HCT116 (cell line): Measurements from ENCODE around the gene SIAE. TPM values are rescaled to one million over a fixed set of nuclear protein-coding genes. Genes with fewer than 3 reads are reported as not detected.

Experiments used
- ATAC-seq: fragments of 200-7000 bp; cut with Tn5 transposase; 2 replicates; pipeline ENCODE4 v1.9.1; 2020; ENCODE audit warnings: mild to moderate bottlenecking, moderate library complexity
- BruUV-seq: library from RNA; stranded (reverse); fragments of 400-500 nt; replicated peaks from 2 replicates; lab custom pipeline; 2021; lab: Mats Ljungman, UMichigan
- CTCF ChIA-PET: fragments of 300-600 bp; sonication (Branson Sonifier 250); formaldehyde crosslinking; loops from one replicate; lab custom pipeline; 2021; ENCODE audit warnings: antibody characterized with exemption; lab: Charles Lee
- POLR2A ChIA-PET: fragments of 300-600, 350-600 bp; sonication (Branson Sonifier 250); formaldehyde crosslinking; loops from one replicate; lab custom pipeline; 2021; ENCODE audit warnings: antibody characterized with exemption; lab: Charles Lee
- RAD21 ChIA-PET, 2 experiments: fragments of 300-600 bp; sonication (Branson Sonifier 250); formaldehyde crosslinking; loops; one replicate each; lab custom pipeline; 2023; ENCODE audit warnings: low total read pairs in 2 of 2; ENCODE audit not compliant: uncharacterized antibody in 2 of 2, unreplicated experiment in 2 of 2, low non-redundant PET in 1 of 2; lab: Charles Lee
- DNase-seq: peaks from one replicate; pipeline ENCODE4 v3.0.0-alpha.2; 2010; ENCODE audit warnings: low read depth, low spot score
- H2AFZ ChIP-seq: fragments of 200-600 bp; shearing (Covaris generic), sonication (generic); 2 replicates; pipeline ENCODE4 v1.6.1; 2017; ENCODE audit warnings: low read depth, mixed run types, mixed read lengths, antibody characterized with exemption, low read length; ENCODE audit not compliant: poor library complexity, severe bottlenecking
- H3K27ac ChIP-seq: 2 replicates; pipeline ENCODE4 v1.5.1; 2012; ENCODE audit warnings: low read depth, low read length
- H3K27me3 ChIP-seq: fragments of 200-600 bp; sonication (generic); 2 replicates; pipeline ENCODE4 v1.6.1; 2016; ENCODE audit warnings: mixed run types, low read length, mixed read lengths; ENCODE audit not compliant: insufficient read depth
- H3K36me3 ChIP-seq, 2 experiments: fragments of 200-500 bp in 1 of 2; fragments of 200-600 bp in 1 of 2; sonication (Bioruptor generic) in 1 of 2; sonication (generic) in 1 of 2; 2 replicates each; pipeline versions ENCODE4 v1.5.1 to v1.6.1; 2014 to 2016; ENCODE audit warnings: low read length in 2 of 2, inconsistent platforms in 1 of 2, mixed read lengths in 1 of 2, mixed run types in 1 of 2; ENCODE audit not compliant: insufficient read depth in 2 of 2, control insufficient read depth in 1 of 2
- H3K4me1 ChIP-seq, 2 experiments: fragments of 200-600 bp in 1 of 2; sonication (generic) in 1 of 2; 2 replicates each; pipeline versions ENCODE4 v1.5.1 to v1.6.1; 2012 to 2017; ENCODE audit warnings: low read length in 2 of 2, inconsistent platforms in 1 of 2, mild to moderate bottlenecking in 1 of 2, mixed read lengths in 1 of 2, mixed run types in 1 of 2, moderate library complexity in 1 of 2; ENCODE audit not compliant: insufficient read depth in 2 of 2, control insufficient read depth in 1 of 2
- H3K4me2 ChIP-seq: fragments of 200-600 bp; sonication (generic); 2 replicates; pipeline ENCODE4 v1.6.1; 2017; ENCODE audit warnings: mixed run types, low read length, mixed read lengths
- H3K4me3 ChIP-seq, 2 experiments: fragments of 200-600 bp in 1 of 2; sonication (generic) in 1 of 2; replicated peaks in 1 of 2; 2 replicates each; pipeline ENCODE4 v1.5.1; 2011 to 2016; ENCODE audit warnings: low read length in 2 of 2, control low read depth in 1 of 2, low read depth in 1 of 2, mild to moderate bottlenecking in 1 of 2, mixed read lengths in 1 of 2, mixed run types in 1 of 2
- H3K79me2 ChIP-seq: fragments of 200-600 bp; sonication (generic); 2 replicates; pipeline ENCODE4 v1.6.1; 2017; ENCODE audit warnings: mild to moderate bottlenecking, mixed run types, low read length, moderate library complexity, mixed read lengths; ENCODE audit not compliant: insufficient read depth
- H3K9ac ChIP-seq: fragments of 200-600 bp; sonication (generic); 2 replicates; pipeline ENCODE4 v1.6.1; 2016; ENCODE audit warnings: low read length, mixed read lengths
- H3K9me2 ChIP-seq: fragments of 200-600 bp; sonication (generic), shearing (Covaris generic); 2 replicates; pipeline ENCODE4 v1.6.1; 2017; ENCODE audit warnings: mixed run types, mild to moderate bottlenecking, moderate library complexity; ENCODE audit not compliant: insufficient read depth
- H3K9me3 ChIP-seq, 2 experiments: fragments of 200-500 bp in 1 of 2; fragments of 200-600 bp in 1 of 2; sonication (Bioruptor generic) in 1 of 2; sonication (generic) in 1 of 2; 2 replicates each; pipeline ENCODE4 v1.6.1; 2014 to 2017; ENCODE audit warnings: low read length in 2 of 2, mixed read lengths in 2 of 2, inconsistent platforms in 1 of 2, low read depth in 1 of 2, mild to moderate bottlenecking in 1 of 2, mixed run types in 1 of 2, moderate library complexity in 1 of 2; ENCODE audit not compliant: control insufficient read depth in 1 of 2, insufficient read depth in 1 of 2
- H4K20me1 ChIP-seq: fragments of 200-600 bp; sonication (generic), shearing (Covaris generic); 2 replicates; pipeline ENCODE4 v1.6.1; 2017; ENCODE audit warnings: mixed run types, mild to moderate bottlenecking, moderate library complexity; ENCODE audit not compliant: insufficient read depth
- CEBPB ChIP-seq: IDR thresholded peaks from 2 replicates; pipeline ENCODE4 v1.6.1; 2012; ENCODE audit warnings: low read depth
- EZH2 ChIP-seq: fragments of 200-600 bp; sonication (generic); IDR thresholded peaks from 2 replicates; pipeline ENCODE4 v1.6.1; 2017; ENCODE audit warnings: antibody characterized with exemption, mixed run types
- EZH2phosphoT487 ChIP-seq: fragments of 200-600 bp; IDR thresholded peaks from 2 replicates; pipeline ENCODE4 v1.6.1; 2018; ENCODE audit warnings: antibody characterized with exemption, borderline replicate concordance
- FOSL1 ChIP-seq: IDR thresholded peaks from 2 replicates; pipeline ENCODE4 v1.6.1; 2012; ENCODE audit warnings: low read depth
- JUND ChIP-seq: IDR thresholded peaks from 2 replicates; pipeline ENCODE4 v1.6.1; 2012
- POLR2A ChIP-seq: IDR thresholded peaks from 2 replicates; pipeline ENCODE4 v1.7.0; 2011; ENCODE audit warnings: borderline replicate concordance; ENCODE audit not compliant: insufficient read depth, insufficient read length; ENCODE audit errors: extremely low read depth
- POLR2AphosphoS5 ChIP-seq: IDR thresholded peaks from 2 replicates; pipeline ENCODE4 v1.6.1; 2011; ENCODE audit warnings: mild to moderate bottlenecking, low read depth, low read length, moderate library complexity
- SIN3A ChIP-seq: IDR thresholded peaks from 2 replicates; pipeline ENCODE4 v1.6.1; 2012; ENCODE audit warnings: low read depth
- YY1 ChIP-seq: IDR thresholded peaks from 2 replicates; pipeline ENCODE4 v1.6.1; 2011; ENCODE audit warnings: low read length, low read depth, moderate library complexity, mild to moderate bottlenecking; ENCODE audit not compliant: insufficient replicate concordance; ENCODE audit errors: extremely low read depth
- intact Hi-C: fragments of 100-400 bp; cut with micrococcal nuclease; formaldehyde crosslinking; loops from 2 replicates; pipeline ENCODE4 v1.10.0; 2022
- total RNA-seq: library from RNA; stranded (reverse); gene quantifications from one replicate; pipeline ENCODE4 v1.2.1, GENCODE V29; 2021; ENCODE audit not compliant: unreplicated experiment
- TF ChIP-seq, protein P1 (sequence below): IDR thresholded peaks from 2 replicates; pipeline ENCODE4 v1.6.1; 2011; ENCODE audit warnings: mild to moderate bottlenecking, low read length, moderate library complexity; ENCODE audit not compliant: insufficient replicate concordance; ENCODE audit errors: extremely low read depth
- TF ChIP-seq, protein P2 (sequence below): IDR thresholded peaks from 2 replicates; pipeline ENCODE4 v1.6.1; 2012; ENCODE audit warnings: low read depth
- TF ChIP-seq, protein P3 (sequence below), 3 experiments: fragments of 200-600 bp in 1 of 3; sonication (generic) in 1 of 3; IDR thresholded peaks in 2 of 3; conservative IDR thresholded peaks in 1 of 3; 2 replicates each; pipeline ENCODE4 v1.5.1; 2012 to 2017; ENCODE audit warnings: low read depth in 2 of 3, low read length in 2 of 3, antibody characterized with exemption in 1 of 3, borderline replicate concordance in 1 of 3, control low read depth in 1 of 3, mild to moderate bottlenecking in 1 of 3, mixed read lengths in 1 of 3, mixed run types in 1 of 3, moderate library complexity in 1 of 3; ENCODE audit not compliant: insufficient read depth in 1 of 3

Gene SIAE
- total RNA-seq, 1 experiment from 2014 or later, result 39.2 TPM

DNA sequence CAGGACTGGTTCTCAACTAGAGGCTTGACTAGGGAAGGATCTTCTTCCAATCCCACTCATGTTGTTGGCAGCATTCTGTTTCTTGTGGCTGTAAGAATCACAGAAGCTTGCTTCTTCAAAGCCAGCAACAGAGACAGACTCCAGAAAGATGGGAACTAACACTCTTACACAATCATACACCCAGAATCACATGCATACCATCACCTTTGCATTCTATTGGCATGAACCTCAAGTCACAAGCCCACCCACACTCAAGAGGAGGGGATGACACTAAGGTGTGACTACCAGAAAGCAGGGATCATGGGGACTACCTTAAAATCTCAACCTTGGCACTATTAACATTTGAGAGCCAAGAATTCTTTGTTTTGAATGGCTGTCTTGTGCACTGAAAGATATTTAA, 75.9 kb downstream of the SIAE start (continued):
- TF ChIP-seq, protein P1, sequence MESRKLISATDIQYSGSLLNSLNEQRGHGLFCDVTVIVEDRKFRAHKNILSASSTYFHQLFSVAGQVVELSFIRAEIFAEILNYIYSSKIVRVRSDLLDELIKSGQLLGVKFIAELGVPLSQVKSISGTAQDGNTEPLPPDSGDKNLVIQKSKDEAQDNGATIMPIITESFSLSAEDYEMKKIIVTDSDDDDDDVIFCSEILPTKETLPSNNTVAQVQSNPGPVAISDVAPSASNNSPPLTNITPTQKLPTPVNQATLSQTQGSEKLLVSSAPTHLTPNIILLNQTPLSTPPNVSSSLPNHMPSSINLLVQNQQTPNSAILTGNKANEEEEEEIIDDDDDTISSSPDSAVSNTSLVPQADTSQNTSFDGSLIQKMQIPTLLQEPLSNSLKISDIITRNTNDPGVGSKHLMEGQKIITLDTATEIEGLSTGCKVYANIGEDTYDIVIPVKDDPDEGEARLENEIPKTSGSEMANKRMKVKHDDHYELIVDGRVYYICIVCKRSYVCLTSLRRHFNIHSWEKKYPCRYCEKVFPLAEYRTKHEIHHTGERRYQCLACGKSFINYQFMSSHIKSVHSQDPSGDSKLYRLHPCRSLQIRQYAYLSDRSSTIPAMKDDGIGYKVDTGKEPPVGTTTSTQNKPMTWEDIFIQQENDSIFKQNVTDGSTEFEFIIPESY, result no peak
- TF ChIP-seq JUND (no peak), EZH2phosphoT487 (no peak), FOSL1 (no peak)

DNA sequence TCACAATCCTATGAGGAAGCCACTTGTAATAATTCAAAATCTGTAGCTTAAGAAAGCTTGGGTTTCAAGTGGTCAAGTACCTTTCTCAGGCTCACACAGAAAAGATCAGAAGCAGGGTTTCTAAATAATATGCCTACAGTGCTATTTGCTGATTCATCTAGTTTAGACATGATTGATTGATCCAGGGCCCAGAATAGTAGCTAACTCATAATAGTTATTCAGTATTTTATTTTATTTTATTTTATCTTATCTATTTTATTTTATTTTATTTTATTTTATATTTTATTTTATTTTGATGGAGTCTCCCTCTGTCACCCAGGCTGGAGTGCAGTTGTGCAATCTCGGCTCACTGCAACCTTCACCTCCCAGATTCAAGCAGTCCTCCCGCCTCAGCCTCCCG, 78.2 kb downstream of the SIAE start:
- H3K9me3 ChIP-seq, result no peaks in the 10 kb centered on the region
- BruUV-seq, result no TSS peak
- ATAC-seq (no peak), DNase-seq (no peak)
- no peak overlapping the region for H3K9ac ChIP-seq
- no peaks in the 10 kb centered on the region for H3K9me2 ChIP-seq
- H2AFZ ChIP-seq, result no peak overlapping the region
- H3K4me2 ChIP-seq, result no peak overlapping the region
- POLR2A ChIA-PET, result no interaction called here
- H3K4me1 ChIP-seq, result no peaks in the 10 kb centered on the region
- no peaks in the 10 kb centered on the region for H3K36me3 ChIP-seq
- no peaks in the 10 kb centered on the region for H3K79me2 ChIP-seq
- CTCF ChIA-PET, result no interaction called here
- H3K27ac ChIP-seq, result no peak overlapping the region
- peaks cover 58% of the 10 kb centered on the region for H3K27me3 ChIP-seq
- H3K4me3 ChIP-seq, result no peak overlapping the region
- TF ChIP-seq POLR2AphosphoS5 (no peak), CEBPB (no peak), POLR2A (no peak), EZH2phosphoT487 (no peak), SIN3A (no peak), EZH2 (no peak), YY1 (no peak)
- TF ChIP-seq, protein P2, sequence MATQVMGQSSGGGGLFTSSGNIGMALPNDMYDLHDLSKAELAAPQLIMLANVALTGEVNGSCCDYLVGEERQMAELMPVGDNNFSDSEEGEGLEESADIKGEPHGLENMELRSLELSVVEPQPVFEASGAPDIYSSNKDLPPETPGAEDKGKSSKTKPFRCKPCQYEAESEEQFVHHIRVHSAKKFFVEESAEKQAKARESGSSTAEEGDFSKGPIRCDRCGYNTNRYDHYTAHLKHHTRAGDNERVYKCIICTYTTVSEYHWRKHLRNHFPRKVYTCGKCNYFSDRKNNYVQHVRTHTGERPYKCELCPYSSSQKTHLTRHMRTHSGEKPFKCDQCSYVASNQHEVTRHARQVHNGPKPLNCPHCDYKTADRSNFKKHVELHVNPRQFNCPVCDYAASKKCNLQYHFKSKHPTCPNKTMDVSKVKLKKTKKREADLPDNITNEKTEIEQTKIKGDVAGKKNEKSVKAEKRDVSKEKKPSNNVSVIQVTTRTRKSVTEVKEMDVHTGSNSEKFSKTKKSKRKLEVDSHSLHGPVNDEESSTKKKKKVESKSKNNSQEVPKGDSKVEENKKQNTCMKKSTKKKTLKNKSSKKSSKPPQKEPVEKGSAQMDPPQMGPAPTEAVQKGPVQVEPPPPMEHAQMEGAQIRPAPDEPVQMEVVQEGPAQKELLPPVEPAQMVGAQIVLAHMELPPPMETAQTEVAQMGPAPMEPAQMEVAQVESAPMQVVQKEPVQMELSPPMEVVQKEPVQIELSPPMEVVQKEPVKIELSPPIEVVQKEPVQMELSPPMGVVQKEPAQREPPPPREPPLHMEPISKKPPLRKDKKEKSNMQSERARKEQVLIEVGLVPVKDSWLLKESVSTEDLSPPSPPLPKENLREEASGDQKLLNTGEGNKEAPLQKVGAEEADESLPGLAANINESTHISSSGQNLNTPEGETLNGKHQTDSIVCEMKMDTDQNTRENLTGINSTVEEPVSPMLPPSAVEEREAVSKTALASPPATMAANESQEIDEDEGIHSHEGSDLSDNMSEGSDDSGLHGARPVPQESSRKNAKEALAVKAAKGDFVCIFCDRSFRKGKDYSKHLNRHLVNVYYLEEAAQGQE, result no peak
- TF ChIP-seq, protein P3, sequence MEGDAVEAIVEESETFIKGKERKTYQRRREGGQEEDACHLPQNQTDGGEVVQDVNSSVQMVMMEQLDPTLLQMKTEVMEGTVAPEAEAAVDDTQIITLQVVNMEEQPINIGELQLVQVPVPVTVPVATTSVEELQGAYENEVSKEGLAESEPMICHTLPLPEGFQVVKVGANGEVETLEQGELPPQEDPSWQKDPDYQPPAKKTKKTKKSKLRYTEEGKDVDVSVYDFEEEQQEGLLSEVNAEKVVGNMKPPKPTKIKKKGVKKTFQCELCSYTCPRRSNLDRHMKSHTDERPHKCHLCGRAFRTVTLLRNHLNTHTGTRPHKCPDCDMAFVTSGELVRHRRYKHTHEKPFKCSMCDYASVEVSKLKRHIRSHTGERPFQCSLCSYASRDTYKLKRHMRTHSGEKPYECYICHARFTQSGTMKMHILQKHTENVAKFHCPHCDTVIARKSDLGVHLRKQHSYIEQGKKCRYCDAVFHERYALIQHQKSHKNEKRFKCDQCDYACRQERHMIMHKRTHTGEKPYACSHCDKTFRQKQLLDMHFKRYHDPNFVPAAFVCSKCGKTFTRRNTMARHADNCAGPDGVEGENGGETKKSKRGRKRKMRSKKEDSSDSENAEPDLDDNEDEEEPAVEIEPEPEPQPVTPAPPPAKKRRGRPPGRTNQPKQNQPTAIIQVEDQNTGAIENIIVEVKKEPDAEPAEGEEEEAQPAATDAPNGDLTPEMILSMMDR (IDR thresholded peaks at IDR 0.05 in 2 of 3, conservative IDR thresholded peaks at IDR 0.05 in 1 of 3; ENCODE audit: borderline replicate concordance in 1 of 3, insufficient read depth in 1 of 3, low read depth in 2 of 3, low read length in 2 of 3), result no peak
- no peaks in the 10 kb centered on the region for H4K20me1 ChIP-seq
- RAD21 ChIA-PET, result no interaction called here
- intact Hi-C loops, result no loop called here
